ENCODE data around the gene C1orf53.

The C1orf53 gene

GRCh38 chr1:197920414-197921117 is 18.1 kb downstream of the C1orf53 start:
- TF ChIP-seq, protein P1, sequence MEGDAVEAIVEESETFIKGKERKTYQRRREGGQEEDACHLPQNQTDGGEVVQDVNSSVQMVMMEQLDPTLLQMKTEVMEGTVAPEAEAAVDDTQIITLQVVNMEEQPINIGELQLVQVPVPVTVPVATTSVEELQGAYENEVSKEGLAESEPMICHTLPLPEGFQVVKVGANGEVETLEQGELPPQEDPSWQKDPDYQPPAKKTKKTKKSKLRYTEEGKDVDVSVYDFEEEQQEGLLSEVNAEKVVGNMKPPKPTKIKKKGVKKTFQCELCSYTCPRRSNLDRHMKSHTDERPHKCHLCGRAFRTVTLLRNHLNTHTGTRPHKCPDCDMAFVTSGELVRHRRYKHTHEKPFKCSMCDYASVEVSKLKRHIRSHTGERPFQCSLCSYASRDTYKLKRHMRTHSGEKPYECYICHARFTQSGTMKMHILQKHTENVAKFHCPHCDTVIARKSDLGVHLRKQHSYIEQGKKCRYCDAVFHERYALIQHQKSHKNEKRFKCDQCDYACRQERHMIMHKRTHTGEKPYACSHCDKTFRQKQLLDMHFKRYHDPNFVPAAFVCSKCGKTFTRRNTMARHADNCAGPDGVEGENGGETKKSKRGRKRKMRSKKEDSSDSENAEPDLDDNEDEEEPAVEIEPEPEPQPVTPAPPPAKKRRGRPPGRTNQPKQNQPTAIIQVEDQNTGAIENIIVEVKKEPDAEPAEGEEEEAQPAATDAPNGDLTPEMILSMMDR (IDR thresholded peaks at IDR 0.05; ENCODE audit: control insufficient read depth, insufficient read depth, low read depth, low read length, missing control alignments) = no peak
- DNase-seq (ENCODE audit: low read depth) = no peak
- H3K4me3 ChIP-seq (ENCODE audit: control insufficient read depth, low read depth, low read length) = no peak overlapping the region

GRCh38 chr1:197921235-197922069 is 19.0 kb downstream of the C1orf53 start:
- no peak overlapping the region for H3K4me3 ChIP-seq (ENCODE audit: control insufficient read depth, low read depth, low read length)
- TF ChIP-seq, protein P1 (IDR thresholded peaks at IDR 0.05; ENCODE audit: control insufficient read depth, insufficient read depth, low read depth, low read length, missing control alignments) = no peak
- no peak for DNase-seq (ENCODE audit: low read depth)

GRCh38 chr1:197922070-197922390 is 19.6 kb downstream of the C1orf53 start:
- DNase-seq (ENCODE audit: low read depth) = no peak
- no peak overlapping the region for H3K4me3 ChIP-seq (ENCODE audit: control insufficient read depth, low read depth, low read length)
- TF ChIP-seq, protein P1 (IDR thresholded peaks at IDR 0.05; ENCODE audit: control insufficient read depth, insufficient read depth, low read depth, low read length, missing control alignments) = no peak

DNA sequence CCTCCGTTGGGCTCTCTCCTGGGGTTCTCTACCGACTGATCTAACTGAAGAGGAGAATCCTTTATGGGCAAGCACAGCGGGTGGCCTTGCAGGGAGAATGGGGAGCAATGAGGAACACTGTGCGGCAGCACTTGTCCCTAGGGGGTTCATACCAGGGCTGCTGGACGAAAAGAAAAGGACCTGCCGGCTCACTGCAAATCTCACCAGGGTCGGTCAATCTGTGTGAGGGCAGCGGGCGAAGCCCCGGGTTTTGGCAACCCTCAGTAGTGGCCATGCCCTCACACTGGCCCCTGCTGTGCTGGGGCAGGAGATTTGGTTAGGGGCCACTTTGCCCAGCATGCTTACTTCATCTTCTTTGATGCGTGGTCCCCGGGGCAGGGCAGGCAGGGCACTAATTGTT is 20.6 kb downstream of the C1orf53 start:
- no peak for DNase-seq (ENCODE audit: low read depth)
- TF ChIP-seq, protein P1 (IDR thresholded peaks at IDR 0.05; ENCODE audit: control insufficient read depth, insufficient read depth, low read depth, low read length, missing control alignments) = no peak
- H3K4me3 ChIP-seq (ENCODE audit: control insufficient read depth, low read depth, low read length) = no peak overlapping the region

- H3K4me3 ChIP-seq (ENCODE audit: control insufficient read depth, low read depth, low read length) = no peak overlapping the region
- peak; percentile 21 for DNase-seq (ENCODE audit: low read depth)
These were observed 22.2 kb downstream of the C1orf53 start for GRCh38 chr1:197924516-197925123.

More at GRCh38 chr1:197924516-197925123, 22.2 kb downstream of the C1orf53 start:
- TF ChIP-seq, protein P1 (IDR thresholded peaks at IDR 0.05; ENCODE audit: control insufficient read depth, insufficient read depth, low read depth, low read length, missing control alignments) = peak; percentile 74

Measured in AG09309 (cell line).